ENCODE measurements around the gene UAP1L1. TPM values are rescaled to one million over a fixed set of nuclear protein-coding genes. Genes with fewer than 3 reads are reported as not detected.

The UAP1L1 gene
- total and polyA plus RNA-seq, 8 donors = 5.2 to 14.4 (median 6.2) TPM

- Histone ChIP-seq H3K4me3 (peak overlapping the region; percentile 24 to 52 (median 39)), H3K36me3 (no peaks in the 10 kb centered on the region), H3K9me3 (no peaks in the 10 kb centered on the region), H3K27me3 (peaks cover 0 to 7% (median 0%) of the 10 kb centered on the region in 4 donors), H3K4me1 (peaks cover 19 to 28% (median 20%) of the 10 kb centered on the region in 3 donors), H3K27ac (no peak overlapping the region)
- DNase-seq (peak in 3 of 6 donors; percentile 36 to 86 (median 68)), ATAC-seq (peak; percentile 1 to 39 (median 14)), FAIRE-seq (no peak)
- WGBS, 2 donors = 16 to 31% methylated on average over 37 to 71 of the region's 71 CpGs
- intact Hi-C loops (cut with DNase I) = no loop called here
- TF ChIP-seq CTCF (IDR thresholded peaks at IDR 0.05) = no peak
Observed at GRCh38 chr9:137052998-137053943, 24.0 kb upstream of the UAP1L1 start.

GRCh38 chr9:137053944-137054931 lies 23.1 kb upstream of the UAP1L1 start, which contains the start of gene ENTPD2:
Gene ENTPD2, minus strand, starts transcription at chr9:137054061. Its CDS starts 64 bp downstream, at chr9:137053997.
- TF ChIP-seq CTCF (IDR thresholded peaks at IDR 0.05) = no peak
- intact Hi-C loops (cut with DNase I) = no loop called here
- Histone ChIP-seq H3K27ac (peak within 1 kb of the TSS; percentile 67 to 82 (median 68)), H3K4me3 (peak within 1 kb of the TSS; percentile 24 to 52 (median 39)), H3K4me1 (peaks cover 19 to 25% (median 20%) of the 10 kb centered on the region in 3 donors), H3K27me3 (peaks cover 0 to 4% (median 0%) of the 10 kb centered on the region in 4 donors), H3K9me3 (no peaks in the 10 kb centered on the region), H3K36me3 (no peaks in the 10 kb centered on the region)
- DNase-seq (peak; percentile 73 to 92 (median 84)), ATAC-seq (peak; percentile 80 to 83 (median 81)), FAIRE-seq (no peak)
- WGBS, 2 donors = 14 to 20% methylated on average over 38 to 90 of the region's 90 CpGs

- peak overlapping the region in 2 of 4 donors; percentile 50 to 52 for H3K4me3 ChIP-seq
- peak in 2 of 6 donors; percentile 49 to 74 for DNase-seq
Observed at GRCh38 chr9:137054932-137055384, 22.4 kb upstream of the UAP1L1 start.

More at GRCh38 chr9:137054932-137055384, 22.4 kb upstream of the UAP1L1 start:
- intact Hi-C loops (cut with DNase I) = no loop called here
- no peak for TF ChIP-seq CTCF (IDR thresholded peaks at IDR 0.05)
- Histone ChIP-seq H3K4me1 (peaks cover 19 to 25% (median 20%) of the 10 kb centered on the region in 3 donors), H3K9me3 (no peaks in the 10 kb centered on the region), H3K36me3 (no peaks in the 10 kb centered on the region), H3K27ac (peak overlapping the region; percentile 67 to 82 (median 68)), H3K27me3 (no peaks in the 10 kb centered on the region)
- FAIRE-seq (no peak), ATAC-seq (no peak)
- WGBS, 2 donors = 70 to 73% methylated on average over 17 of the region's 17 CpGs

Data from pancreas (tissue), 10 donors.